OCI-LY3 (cell line): ENCODE results near the gene DIAPH2.

ENCODE experiments used
- H2AFZ ChIP-seq: fragments of 200-600, 300-600 bp; shearing (Covaris generic); 2 replicates; pipeline ENCODE4 v1.6.0; 2014; ENCODE audit warnings: antibody characterized with exemption, low read depth, low read length
- H3K27ac ChIP-seq: fragments of 200-600, 300-600 bp; sonication (generic); 2 replicates; pipeline ENCODE4 v1.5.1; 2014; ENCODE audit warnings: mild to moderate bottlenecking, low read length, moderate library complexity, mixed read lengths
- H3K27me3 ChIP-seq: fragments of 200-600, 300-600 bp; sonication (generic); 2 replicates; pipeline ENCODE4 v1.6.1; 2014; ENCODE audit warnings: low read depth, low read length, mixed read lengths
- H3K36me3 ChIP-seq: fragments of 200-600, 300-600 bp; sonication (generic); replicated peaks from 2 replicates; pipeline ENCODE3; 2014; ENCODE audit warnings: low read depth, low read length, mixed read lengths
- H3K4me1 ChIP-seq: fragments of 300-600, 200-600 bp; sonication (generic); 2 replicates; pipeline ENCODE4 v1.6.1; 2014; ENCODE audit warnings: low read length, mixed read lengths
- H3K4me2 ChIP-seq: fragments of 200-600, 300-600 bp; sonication (generic); 2 replicates; pipeline ENCODE4 v1.6.1; 2014; ENCODE audit warnings: low read length, mixed read lengths
- H3K4me3 ChIP-seq: fragments of 300-600, 200-600 bp; sonication (generic); 2 replicates; pipeline ENCODE4 v1.5.1; 2014; ENCODE audit warnings: antibody characterized with exemption, mild to moderate bottlenecking, low read length, moderate library complexity
- H3K79me2 ChIP-seq: fragments of 300-600, 200-600 bp; shearing (Covaris generic); 2 replicates; pipeline ENCODE4 v1.6.1; 2014; ENCODE audit warnings: mild to moderate bottlenecking, low read length, mixed read lengths
- H3K9ac ChIP-seq: fragments of 300-600, 200-600 bp; shearing (Covaris generic); 2 replicates; pipeline ENCODE4 v1.6.0; 2014; ENCODE audit warnings: mild to moderate bottlenecking, low read length, moderate library complexity
- H3K9me3 ChIP-seq: fragments of 200-600, 300-600 bp; shearing (Covaris generic); 2 replicates; pipeline ENCODE4 v1.6.1; 2014; ENCODE audit warnings: low read length, mixed read lengths; ENCODE audit not compliant: insufficient read depth
- H4K20me1 ChIP-seq: fragments of 200-600, 300-600 bp; sonication (generic); 2 replicates; pipeline ENCODE4 v1.6.1; 2016; ENCODE audit warnings: low read length, mixed read lengths; ENCODE audit not compliant: insufficient read depth
- CTCF ChIP-seq: fragments of 200-600, 300-600 bp; sonication (generic); IDR thresholded peaks from 2 replicates; pipeline ENCODE4 v1.5.1; 2014; ENCODE audit warnings: antibody characterized with exemption, low read length, low read depth
- EZH2phosphoT487 ChIP-seq: fragments of 200-600 bp; shearing (Covaris generic); IDR thresholded peaks from 2 replicates; pipeline ENCODE4 v1.6.1; 2018; ENCODE audit warnings: antibody characterized with exemption, mixed run types, low read depth

The DIAPH2 gene

DNA sequence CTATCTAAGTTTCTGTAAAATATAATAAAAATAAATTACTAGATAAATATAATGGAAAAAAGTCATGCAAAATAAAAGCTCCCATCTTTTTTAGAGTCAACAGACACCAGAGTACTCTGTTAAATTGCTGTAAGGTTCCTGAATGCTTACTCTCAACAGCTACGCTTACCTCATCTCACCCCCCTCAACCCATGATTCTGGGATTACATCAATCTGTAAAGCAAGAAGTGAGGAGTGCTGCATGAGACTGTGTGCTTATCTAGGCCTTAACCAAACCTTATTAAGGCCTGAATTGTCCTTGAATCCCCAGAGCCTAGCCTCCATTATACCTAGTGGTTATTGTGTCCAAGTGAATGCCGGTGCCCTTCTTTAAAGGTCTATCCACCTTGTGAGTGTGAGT lies 934.9 kb downstream of the DIAPH2 start:
- no peak overlapping the region for H3K4me2 ChIP-seq
- no peak for TF ChIP-seq EZH2phosphoT487
- H3K36me3 ChIP-seq = no peaks in the 10 kb centered on the region

DNA sequence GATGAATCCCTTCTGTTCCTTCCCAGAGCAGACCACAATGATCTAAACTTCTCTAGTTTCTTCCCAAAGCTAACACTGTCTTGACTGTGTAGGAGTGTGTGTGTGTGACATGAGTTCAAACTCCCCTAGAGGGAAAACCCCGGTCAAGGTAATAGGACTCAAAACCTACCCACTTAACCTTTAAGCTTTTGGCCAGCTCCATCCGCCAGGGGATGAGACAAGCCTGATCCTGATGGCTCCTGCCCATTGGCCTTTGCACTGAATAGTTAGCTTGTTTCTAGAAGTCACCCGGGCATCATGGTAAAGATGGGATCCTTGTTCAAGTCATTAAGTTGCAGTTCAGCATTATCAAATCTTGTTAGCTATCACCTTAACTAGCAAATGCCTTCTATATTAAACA lies 937.5 kb downstream of the DIAPH2 start:
- no peaks in the 10 kb centered on the region for H3K36me3 ChIP-seq
- no peaks in the 10 kb centered on the region for H3K27me3 ChIP-seq
- H3K4me3 ChIP-seq = no peak overlapping the region
- no peak for TF ChIP-seq CTCF
- TF ChIP-seq EZH2phosphoT487 = no peak
- no peaks in the 10 kb centered on the region for H4K20me1 ChIP-seq
- H3K9ac ChIP-seq = no peak overlapping the region
- H3K4me1 ChIP-seq = peaks cover 4% of the 10 kb centered on the region
- H3K27ac ChIP-seq = no peak overlapping the region
- H2AFZ ChIP-seq = no peak overlapping the region
- no peaks in the 10 kb centered on the region for H3K9me3 ChIP-seq
- no peak overlapping the region for H3K4me2 ChIP-seq
- no peaks in the 10 kb centered on the region for H3K79me2 ChIP-seq

More for the DNA sequence above, 934.9 kb downstream of the DIAPH2 start:
- Histone ChIP-seq H3K9ac (no peak overlapping the region), H3K27ac (no peak overlapping the region), H3K9me3 (no peaks in the 10 kb centered on the region), H3K4me1 (peaks cover 10% of the 10 kb centered on the region), H3K27me3 (no peaks in the 10 kb centered on the region), H3K4me3 (no peak overlapping the region), H3K79me2 (no peaks in the 10 kb centered on the region), H4K20me1 (no peaks in the 10 kb centered on the region), H2AFZ (no peak overlapping the region)

DNA sequence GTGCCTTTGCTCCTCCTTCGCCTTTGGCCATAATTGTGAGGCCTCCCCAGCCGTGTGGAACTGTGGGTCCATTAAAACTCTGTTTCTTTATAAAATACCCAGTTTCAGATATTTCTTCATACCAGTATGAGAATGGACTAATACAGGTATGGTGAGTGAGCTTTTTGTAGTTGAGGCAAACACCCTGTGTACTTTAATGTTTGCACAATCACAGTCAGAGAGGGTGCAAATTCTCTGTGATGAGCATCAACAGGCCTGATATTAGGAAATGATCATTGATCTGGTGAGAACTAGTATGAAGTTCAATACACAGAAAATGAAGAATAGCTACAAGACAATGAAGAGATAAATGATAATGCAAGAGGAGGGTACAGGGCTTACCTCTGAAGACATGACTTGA lies 943.7 kb downstream of the DIAPH2 start:
- Histone ChIP-seq H3K27me3 (no peaks in the 10 kb centered on the region), H3K4me3 (no peak overlapping the region), H3K4me1 (no peaks in the 10 kb centered on the region), H3K79me2 (no peaks in the 10 kb centered on the region), H3K4me2 (no peak overlapping the region), H3K9ac (no peak overlapping the region), H3K9me3 (no peaks in the 10 kb centered on the region), H4K20me1 (no peaks in the 10 kb centered on the region), H3K27ac (no peak overlapping the region), H2AFZ (no peak overlapping the region), H3K36me3 (no peaks in the 10 kb centered on the region)
- no peak for TF ChIP-seq EZH2phosphoT487
- TF ChIP-seq CTCF = no peak

GRCh38 chrX:97628807-97629596 lies 944.4 kb downstream of the DIAPH2 start:
- H3K27ac ChIP-seq = no peak overlapping the region
- H3K4me1 ChIP-seq = no peaks in the 10 kb centered on the region
- H3K36me3 ChIP-seq = no peaks in the 10 kb centered on the region
- no peaks in the 10 kb centered on the region for H3K27me3 ChIP-seq
- no peak for TF ChIP-seq EZH2phosphoT487
- no peak for TF ChIP-seq CTCF
- H3K79me2 ChIP-seq = no peaks in the 10 kb centered on the region
- no peak overlapping the region for H2AFZ ChIP-seq
- H3K4me3 ChIP-seq = no peak overlapping the region
- H4K20me1 ChIP-seq = no peaks in the 10 kb centered on the region
- H3K4me2 ChIP-seq = no peak overlapping the region
- H3K9ac ChIP-seq = no peak overlapping the region
- H3K9me3 ChIP-seq = no peaks in the 10 kb centered on the region
